Measurements from ENCODE around the gene KCNMA1.

DNA sequence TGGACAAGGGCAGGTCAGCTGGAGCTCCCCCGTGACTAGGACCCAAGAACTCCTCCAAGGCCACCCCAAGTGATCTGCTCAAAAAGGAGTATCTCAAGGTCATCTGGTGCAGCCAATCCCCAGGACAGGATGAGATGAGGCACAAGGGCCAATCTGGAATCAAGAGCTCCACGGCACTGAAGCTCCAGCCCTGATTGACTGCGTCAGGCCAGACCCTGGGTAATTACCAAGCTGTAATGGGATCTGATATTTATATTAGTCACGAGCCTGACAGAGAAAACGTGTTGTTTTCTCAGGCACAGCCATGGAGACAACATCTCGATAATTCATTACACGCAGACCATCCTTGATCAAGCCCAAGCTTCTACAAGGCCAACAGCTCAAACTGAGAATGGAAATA is 4.2 kb downstream of the KCNMA1 start:
- TF ChIP-seq TCF12 (IDR thresholded peaks at IDR 0.05; ENCODE audit: low read depth, low read length) (no peak), CEBPB (IDR thresholded peaks at IDR 0.05; ENCODE audit: borderline replicate concordance in 1 of 2, low read depth in 2 of 2, low read length in 2 of 2) (no peak)
